OCI-M2 (cell line): ENCODE measurements around the gene FRAT2.

Experiments used
- DNase-seq: peaks from one replicate; lab custom pipeline; 2025; ENCODE audit not compliant: unreplicated experiment; lab: John Stamatoyannopoulos, UW

The FRAT2 gene

GRCh38 chr10:97334370-97335175 is at the start of gene FRAT2:
TSS of gene FRAT2 (minus strand) at chr10:97334729. CDS start at chr10:97334572, 157 bp downstream.
- no peak for DNase-seq

GRCh38 chr10:97384156-97384555 is 49.6 kb upstream of the FRAT2 start:
- no peak for DNase-seq

- no peak for DNase-seq
Observed at GRCh38 chr10:97383159-97383558, 48.6 kb upstream of the FRAT2 start.

GRCh38 chr10:97381626-97382025 is 47.1 kb upstream of the FRAT2 start:
- DNase-seq: no peak

GRCh38 chr10:97380516-97380915 is 46.0 kb upstream of the FRAT2 start:
- DNase-seq: no peak

GRCh38 chr10:97378933-97379921 is 44.7 kb upstream of the FRAT2 start:
- no peak for DNase-seq

- DNase-seq: no peak
Observed at GRCh38 chr10:97376413-97376812, 41.9 kb upstream of the FRAT2 start.

GRCh38 chr10:97373456-97373855 is 38.9 kb upstream of the FRAT2 start:
- no peak for DNase-seq

GRCh38 chr10:97372233-97372875 is 37.8 kb upstream of the FRAT2 start:
- no peak for DNase-seq

GRCh38 chr10:97371696-97372095 is 37.2 kb upstream of the FRAT2 start:
- no peak for DNase-seq

GRCh38 chr10:97367126-97367649 is 32.7 kb upstream of the FRAT2 start:
- DNase-seq: no peak

GRCh38 chr10:97366572-97366971 is 32.0 kb upstream of the FRAT2 start:
- DNase-seq: no peak

GRCh38 chr10:97365761-97366351 is 31.3 kb upstream of the FRAT2 start:
- no peak for DNase-seq

GRCh38 chr10:97363071-97363470 is 28.5 kb upstream of the FRAT2 start:
- no peak for DNase-seq

GRCh38 chr10:97362310-97363033 is 27.9 kb upstream of the FRAT2 start:
- DNase-seq: no peak

- no peak for DNase-seq
Observed at GRCh38 chr10:97361537-97361901, 27.0 kb upstream of the FRAT2 start.

GRCh38 chr10:97360705-97361536 is 26.4 kb upstream of the FRAT2 start:
- no peak for DNase-seq

- no peak for DNase-seq
Observed at GRCh38 chr10:97358781-97359180, 24.3 kb upstream of the FRAT2 start.

- no peak for DNase-seq
Observed at GRCh38 chr10:97358349-97358748, 23.8 kb upstream of the FRAT2 start.
